Psoas muscle (tissue), 8 donors: Measurements from ENCODE around the gene PPARD. TPM values are rescaled to one million over a fixed set of nuclear protein-coding genes. Genes with fewer than 3 reads are reported as not detected.

ENCODE experiments used
- ATAC-seq, 4 donors: fragments of 200-7000 bp; cut with Tn5 transposase; one replicate each; pipeline ENCODE4 v1.9.1; 2020; ENCODE audit warnings: moderate library complexity in 3 of 4, mild to moderate bottlenecking in 2 of 4
- DNase-seq, 2 donors: peaks; one replicate each; pipeline ENCODE4 v3.0.0-alpha.2; 2020
- H3K27ac ChIP-seq: fragments of 200-600 bp; one replicate; pipeline ENCODE4 v1.8.0; 2022
- H3K27me3 ChIP-seq, 3 donors: fragments of 200-600 bp in 1 of 3; one replicate each; pipeline versions ENCODE4 v1.6.1 to v1.8.0; 2013 to 2022; ENCODE audit warnings: low read length in 2 of 3, mild to moderate bottlenecking in 2 of 3, moderate library complexity in 1 of 3; ENCODE audit not compliant: insufficient read depth in 3 of 3
- H3K36me3 ChIP-seq, 2 donors: fragments of 200-600 bp in 1 of 2; one replicate each; pipeline versions ENCODE4 v1.6.1 to v1.8.0; 2013 to 2022; ENCODE audit warnings: low read depth in 1 of 2, mild to moderate bottlenecking in 1 of 2, moderate library complexity in 1 of 2; ENCODE audit not compliant: insufficient read depth in 1 of 2
- H3K4me1 ChIP-seq: fragments of 200-600 bp; one replicate; pipeline ENCODE4 v1.8.0; 2022
- H3K4me3 ChIP-seq: fragments of 200-600 bp; one replicate; pipeline ENCODE4 v1.8.0; 2022; ENCODE audit warnings: mild to moderate bottlenecking
- H3K9me3 ChIP-seq: fragments of 200-600 bp; one replicate; pipeline ENCODE4 v1.8.0; 2022
- CTCF ChIP-seq: fragments of 200-600 bp; IDR thresholded peaks from one replicate; pipeline ENCODE4 v1.8.0; 2022; ENCODE audit warnings: antibody characterized with exemption
- WGBS, 3 donors: extraction: QIAGEN DNeasy Blood & Tissue Kit; methylation state at CpG; one replicate each; pipeline versions ENCODE4 v1.1.6 to v1.1.7; 2013; 5-methylcytosine and 5-hydroxymethylcytosine counted together
- intact Hi-C, 2 donors: fragments of 100-400 bp; cut with DNase I; formaldehyde crosslinking; loops; one replicate each; pipeline versions ENCODE4 v1.11.0 to v1.14.2; 2022
- polyA plus RNA-seq, 3 donors: library from polyadenylated mRNA; stranded (reverse); fragments of 200-250 nt; gene quantifications; one replicate each; pipeline ENCODE4 v1.2.3, GENCODE V29; 2013
- total RNA-seq, 4 donors: library from RNA; stranded (reverse); fragmentation: NEBNext Ultra II Directional in 2 of 4; extraction: Animal tissue kit (Norgen Biotek cat#: 25700) in 2 of 4; gene quantifications; one replicate each; pipeline versions ENCODE4 v1.2.1 to v1.2.4, GENCODE V29; 2021 to 2023
- donor health status: healthy with polysubstance abuse.
- donor health status: DM: no; HTN: no; CAD: no; lungs with moderate emphysema.
- donor health status: Bipolar disorder and iron deficiency.
- donor health status: healthy.
- donor health status: DM: yes; HTN: yes; CAD: no.
- donor health status: DM: no; HTN: no; CAD: no.
- donor health status: DM: no; HTN: no; CAD: no.
- donor health status: DM: yes; HTN: yes; CAD: no.

The PPARD gene
- total and polyA plus RNA-seq, 7 donors, result 13.5 to 187 (median 37.2) TPM

- WGBS, 3 donors, result 94 to 98% (median 96%) methylated on average over 1 of the region's 1 CpG
- no peaks in the 10 kb centered on the region for H3K9me3 ChIP-seq
- no peak overlapping the region for H3K27ac ChIP-seq
- H3K36me3 ChIP-seq, result peaks cover 22 to 36% of the 10 kb centered on the region in 2 donors
- intact Hi-C loops, result no loop called here
- TF ChIP-seq CTCF, result no peak
- no peak for DNase-seq
- H3K4me3 ChIP-seq, result no peak overlapping the region
- peaks cover 64% of the 10 kb centered on the region for H3K4me1 ChIP-seq
- H3K27me3 ChIP-seq, result no peaks in the 10 kb centered on the region
- ATAC-seq, result no peak
Measured at GRCh38 chr6:35356391-35356790, 14.0 kb downstream of the PPARD start.

- ATAC-seq, result no peak
- H3K4me1 ChIP-seq, result peaks cover 77% of the 10 kb centered on the region
- no peak overlapping the region for H3K4me3 ChIP-seq
- no peak for DNase-seq
- no peak for TF ChIP-seq CTCF
- peak overlapping the region; percentile 87 for H3K27ac ChIP-seq
- H3K27me3 ChIP-seq, result no peaks in the 10 kb centered on the region
- H3K9me3 ChIP-seq, result no peaks in the 10 kb centered on the region
- H3K36me3 ChIP-seq, result peaks cover 17 to 24% of the 10 kb centered on the region in 2 donors
- intact Hi-C loops, result no loop called here
- WGBS, 3 donors, result 55 to 70% (median 55%) methylated on average over 4 of the region's 4 CpGs
Measured at GRCh38 chr6:35357677-35358076, 15.3 kb downstream of the PPARD start.

GRCh38 chr6:35358086-35358485, 15.7 kb downstream of the PPARD start:
- peaks cover 13 to 20% of the 10 kb centered on the region in 2 donors for H3K36me3 ChIP-seq
- H3K27me3 ChIP-seq, result no peaks in the 10 kb centered on the region
- no peak for ATAC-seq
- TF ChIP-seq CTCF, result no peak
- WGBS, 3 donors, result 21 to 31% (median 24%) methylated on average over 3 of the region's 3 CpGs
- DNase-seq, result no peak
- H3K4me3 ChIP-seq, result no peak overlapping the region
- intact Hi-C loops, result no loop called here
- H3K9me3 ChIP-seq, result no peaks in the 10 kb centered on the region
- peaks cover 81% of the 10 kb centered on the region for H3K4me1 ChIP-seq
- H3K27ac ChIP-seq, result peak overlapping the region; percentile 87

GRCh38 chr6:35359346-35359743, 17.0 kb downstream of the PPARD start:
- no peak overlapping the region for H3K4me3 ChIP-seq
- H3K36me3 ChIP-seq, result peaks cover 9 to 15% of the 10 kb centered on the region in 2 donors
- intact Hi-C loops, result no loop called here
- DNase-seq (no peak), ATAC-seq (no peak)
- no peaks in the 10 kb centered on the region for H3K27me3 ChIP-seq
- peak overlapping the region; percentile 87 for H3K27ac ChIP-seq
- H3K4me1 ChIP-seq, result peaks cover 91% of the 10 kb centered on the region
- no peak for TF ChIP-seq CTCF
- no peaks in the 10 kb centered on the region for H3K9me3 ChIP-seq
- WGBS, 3 donors, result 83 to 94% (median 89%) methylated on average over 5 of the region's 5 CpGs

- no peak overlapping the region for H3K4me3 ChIP-seq
- H3K27ac ChIP-seq, result peak overlapping the region; percentile 87
- intact Hi-C loops, result no loop called here
- H3K4me1 ChIP-seq, result peaks cover 86% of the 10 kb centered on the region
- peak; percentile 18 to 42 (median 28) for ATAC-seq
- no peaks in the 10 kb centered on the region for H3K9me3 ChIP-seq
- H3K36me3 ChIP-seq, result peaks cover 9 to 15% of the 10 kb centered on the region in 2 donors
- WGBS, 3 donors, result 2 to 10% (median 3%) methylated on average over 2 of the region's 2 CpGs
- H3K27me3 ChIP-seq, result no peaks in the 10 kb centered on the region
- no peak for DNase-seq
- TF ChIP-seq CTCF, result no peak
Measured at GRCh38 chr6:35359744-35360348, 17.5 kb downstream of the PPARD start.
